HG02870 (cell line): ENCODE measurements around the gene SUSD2.
"Not testable (repeated sequence)": the region's sequence is repeated elsewhere in the genome, so short reads cannot be mapped to it uniquely, and the experiment has no call there.

Source experiments
- ATAC-seq: cut with Tn5 transposase; IDR thresholded peaks from one replicate; pipeline ENCODE4 v1.9.1; 2021; ENCODE audit warnings: mild to moderate bottlenecking, moderate library complexity; ENCODE audit not compliant: unreplicated experiment

SUSD2 gene

GRCh38 chr22:24181088-24181995 lies at the start of gene SUSD2:
Gene SUSD2, plus strand, starts transcription at chr22:24181487. Its CDS starts 33 bp downstream, at chr22:24181520.
- no peak for ATAC-seq

- ATAC-seq, result no peak
Observed at GRCh38 chr22:24133187-24133965, 47.9 kb upstream of the SUSD2 start.

GRCh38 chr22:24134090-24134846 lies 47.0 kb upstream of the SUSD2 start:
- ATAC-seq, result no peak

- ATAC-seq, result not testable (repeated sequence)
Observed at GRCh38 chr22:24136533-24136932, 44.8 kb upstream of the SUSD2 start.

GRCh38 chr22:24137595-24137994 lies 43.7 kb upstream of the SUSD2 start:
- no peak for ATAC-seq

- ATAC-seq, result no peak
Observed at GRCh38 chr22:24138649-24139420, 42.5 kb upstream of the SUSD2 start.

GRCh38 chr22:24140357-24140756 lies 40.9 kb upstream of the SUSD2 start:
- ATAC-seq, result no peak

- no peak for ATAC-seq
Observed at GRCh38 chr22:24141586-24141985, 39.7 kb upstream of the SUSD2 start.

- ATAC-seq, result no peak
Observed at GRCh38 chr22:24142241-24142640, 39.0 kb upstream of the SUSD2 start.

- ATAC-seq, result no peak
Observed at GRCh38 chr22:24142831-24143230, 38.5 kb upstream of the SUSD2 start.

GRCh38 chr22:24144056-24144777 lies 37.1 kb upstream of the SUSD2 start:
- no peak for ATAC-seq

- ATAC-seq, result no peak
Observed at GRCh38 chr22:24144778-24145085, 36.6 kb upstream of the SUSD2 start.

GRCh38 chr22:24145446-24146193 lies 35.7 kb upstream of the SUSD2 start:
- no peak for ATAC-seq

- no peak for ATAC-seq
Observed at GRCh38 chr22:24146194-24146616, 35.1 kb upstream of the SUSD2 start.

- no peak for ATAC-seq
Observed at GRCh38 chr22:24146791-24147353, 34.4 kb upstream of the SUSD2 start.

- ATAC-seq, result no peak
Observed at GRCh38 chr22:24147666-24148065, 33.6 kb upstream of the SUSD2 start.

GRCh38 chr22:24148266-24149197 lies 32.8 kb upstream of the SUSD2 start:
- ATAC-seq, result no peak

- ATAC-seq, result no peak
Observed at GRCh38 chr22:24149198-24149590, 32.1 kb upstream of the SUSD2 start.
